Endothelial cell (in vitro differentiated cells): ENCODE results near the gene CCL27. TPM values are rescaled to one million over a fixed set of nuclear protein-coding genes. Genes with fewer than 3 reads are reported as not detected.

Source experiments
- DNase-seq: peaks from one replicate; pipeline ENCODE4 v3.0.0; 2021; ENCODE audit warnings: low spot score
- H3K27ac Mint-ChIP-seq: one replicate; pipeline ENCODE4 v1.8.0; 2021; ENCODE audit warnings: mixed read lengths, inconsistent platforms; ENCODE audit not compliant: unreplicated experiment
- H3K27me3 Mint-ChIP-seq: one replicate; pipeline ENCODE4 v1.8.0; 2021; ENCODE audit warnings: mild to moderate bottlenecking, moderate library complexity, mixed read lengths, inconsistent platforms; ENCODE audit not compliant: unreplicated experiment
- H3K36me3 Mint-ChIP-seq: one replicate; pipeline ENCODE4 v1.8.0; 2021; ENCODE audit warnings: mild to moderate bottlenecking, low read depth, mixed read lengths, inconsistent platforms; ENCODE audit not compliant: unreplicated experiment
- H3K4me1 Mint-ChIP-seq: one replicate; pipeline ENCODE4 v1.8.0; 2021; ENCODE audit warnings: mild to moderate bottlenecking, mixed read lengths, inconsistent platforms; ENCODE audit not compliant: unreplicated experiment
- H3K4me3 Mint-ChIP-seq: one replicate; pipeline ENCODE4 v1.8.0; 2021; ENCODE audit warnings: mild to moderate bottlenecking, mixed read lengths, inconsistent platforms; ENCODE audit not compliant: unreplicated experiment
- H3K9me3 Mint-ChIP-seq: one replicate; pipeline ENCODE4 v1.8.0; 2021; ENCODE audit warnings: mixed read lengths, inconsistent platforms; ENCODE audit not compliant: unreplicated experiment
- CTCF ChIP-seq: fragments of 200-600 bp; sonication (generic); IDR thresholded peaks from one replicate; pipeline ENCODE4 v1.5.0; 2021; ENCODE audit warnings: antibody characterized with exemption; ENCODE audit not compliant: unreplicated experiment
- total RNA-seq: library from RNA; stranded (reverse); fragmentation: NEBNext Ultra II Directional; extraction: Animal tissue kit (Norgen Biotek cat#: 25700); gene quantifications from one replicate; pipeline ENCODE4 v1.2.1, GENCODE V29; 2021; ENCODE audit not compliant: unreplicated experiment

The CCL27 gene
- total RNA-seq, 1 donor from 2014 or later, result not detected

DNA sequence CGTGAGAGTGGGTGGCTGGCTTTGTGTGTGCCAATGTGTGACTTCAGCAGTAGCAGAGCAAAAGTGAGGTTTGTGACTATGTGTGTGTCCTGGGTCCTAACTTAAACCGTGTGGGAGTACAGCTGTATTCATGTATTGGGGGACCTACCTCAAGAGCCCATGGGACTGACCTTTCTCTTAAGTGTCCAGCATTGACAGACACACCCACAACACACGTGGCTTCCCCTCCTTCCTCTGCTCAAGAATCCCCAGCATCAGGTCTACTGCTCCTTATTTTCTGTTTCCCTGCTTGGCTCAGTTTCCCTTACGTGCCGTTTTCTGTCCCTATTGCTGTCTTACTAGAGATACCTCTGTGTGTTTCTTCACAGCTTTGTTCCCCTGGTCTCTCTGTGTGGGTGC, 9.9 kb downstream of the CCL27 start:
- H3K4me3 Mint-ChIP-seq, result peak overlapping the region; percentile 90
- DNase-seq, result no peak
- H3K4me1 Mint-ChIP-seq, result peaks cover 31% of the 10 kb centered on the region
- no peak for TF ChIP-seq CTCF
- H3K27ac Mint-ChIP-seq, result peak overlapping the region; percentile 90
- H3K27me3 Mint-ChIP-seq, result peaks cover 15% of the 10 kb centered on the region
- peaks cover 11% of the 10 kb centered on the region for H3K36me3 Mint-ChIP-seq
- H3K9me3 Mint-ChIP-seq, result no peaks in the 10 kb centered on the region

DNA sequence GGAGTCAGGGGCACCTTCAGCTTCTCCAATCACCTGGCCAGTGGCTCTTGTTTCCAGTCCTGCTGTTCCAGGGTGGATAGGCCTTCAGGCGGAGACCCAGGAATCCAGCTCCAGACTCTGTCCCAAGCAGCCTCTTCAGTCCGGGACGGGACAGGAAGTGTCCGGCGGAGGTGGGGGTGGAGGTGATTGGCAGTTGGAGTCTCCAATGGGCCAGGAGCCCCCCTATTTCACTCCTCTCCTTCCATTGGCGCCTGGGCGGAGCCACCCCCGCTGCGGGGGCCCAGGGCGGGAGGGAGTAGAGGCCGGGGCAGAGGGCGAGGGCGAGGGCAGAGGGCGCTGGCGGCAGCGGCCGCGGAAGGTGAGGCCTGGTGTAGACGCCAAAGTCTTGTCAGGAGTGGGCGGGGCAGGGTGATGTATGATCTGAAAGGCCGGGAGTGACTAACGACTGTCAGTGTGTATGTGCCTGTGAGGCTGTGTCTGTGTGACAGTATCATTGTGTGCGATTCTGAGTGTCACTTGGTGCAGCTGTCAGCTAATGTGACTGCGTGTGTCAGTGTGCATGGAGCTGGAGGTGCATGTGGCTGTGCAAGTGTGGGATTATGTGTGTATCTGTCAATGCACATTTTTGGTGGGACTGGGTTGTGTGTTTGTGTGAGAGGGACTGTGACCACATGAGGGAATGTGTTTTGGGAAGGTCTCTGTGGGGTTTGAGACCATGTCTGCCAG, 10.4 kb downstream of the CCL27 start, which contains the start of gene IL11RA:
IL11RA (plus strand) TSS at position 310 of the 726 bp plus-strand sequence. CDS start 3,033 bp downstream, outside the sequence.
- Mint-ChIP-seq H3K27ac (peak within 1 kb of the TSS; percentile 91), H3K9me3 (no peaks in the 10 kb centered on the region), H3K27me3 (peaks cover 17% of the 10 kb centered on the region), H3K4me1 (peaks cover 36% of the 10 kb centered on the region), H3K36me3 (peaks cover 11% of the 10 kb centered on the region), H3K4me3 (peak within 1 kb of the TSS; percentile 90)
- DNase-seq, result peak; percentile 74
- TF ChIP-seq CTCF, result no peak

DNA sequence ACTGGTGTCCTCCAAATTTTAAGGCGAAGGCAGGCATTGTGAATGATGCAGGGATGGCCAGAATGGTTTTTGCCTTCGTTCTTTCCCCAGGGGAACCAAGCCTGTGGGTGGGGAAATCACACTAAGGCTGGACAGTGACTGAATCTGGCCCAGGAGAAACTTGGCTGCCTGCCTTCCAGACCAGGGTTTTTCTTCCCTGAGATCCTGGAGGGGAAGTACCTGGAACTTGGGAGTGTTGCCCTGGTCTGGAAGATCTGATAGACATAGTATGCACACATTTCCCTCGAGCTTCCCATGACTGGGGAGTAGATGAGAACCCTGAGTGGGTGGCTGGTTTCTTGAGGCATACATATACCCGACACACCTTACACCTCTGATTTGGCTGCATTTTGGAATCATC, 11.1 kb downstream of the CCL27 start:
- Mint-ChIP-seq H3K36me3 (peaks cover 11% of the 10 kb centered on the region), H3K4me1 (peaks cover 36% of the 10 kb centered on the region), H3K9me3 (no peaks in the 10 kb centered on the region), H3K27ac (peak overlapping the region; percentile 91), H3K4me3 (peak overlapping the region; percentile 87), H3K27me3 (peaks cover 17% of the 10 kb centered on the region)
- no peak for DNase-seq
- TF ChIP-seq CTCF, result no peak

- no peak for TF ChIP-seq CTCF
- Mint-ChIP-seq H3K4me3 (peak overlapping the region; percentile 25), H3K27ac (peak overlapping the region; percentile 91), H3K9me3 (no peaks in the 10 kb centered on the region), H3K27me3 (peaks cover 17% of the 10 kb centered on the region), H3K36me3 (peaks cover 11% of the 10 kb centered on the region), H3K4me1 (peaks cover 36% of the 10 kb centered on the region)
- DNase-seq, result no peak
Observed at GRCh38 chr9:34650816-34651215, 11.6 kb downstream of the CCL27 start.

DNA sequence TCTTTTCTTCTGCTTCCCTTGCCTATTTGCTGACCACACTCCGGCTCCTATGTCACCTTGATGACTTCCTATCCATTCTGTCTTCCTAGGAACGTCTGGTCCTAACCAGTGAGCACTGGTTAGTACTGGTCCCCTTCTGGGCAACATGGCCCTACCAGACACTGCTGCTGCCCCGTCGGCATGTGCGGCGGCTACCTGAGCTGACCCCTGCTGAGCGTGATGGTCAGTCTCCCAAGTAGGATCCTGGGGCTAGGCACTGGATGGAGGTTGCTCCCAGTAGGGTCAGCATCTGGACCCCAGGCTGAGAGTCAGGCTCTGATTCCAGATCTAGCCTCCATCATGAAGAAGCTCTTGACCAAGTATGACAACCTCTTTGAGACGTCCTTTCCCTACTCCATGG, 13.8 kb downstream of the CCL27 start:
- Mint-ChIP-seq H3K4me1 (peaks cover 31% of the 10 kb centered on the region), H3K27me3 (peaks cover 15% of the 10 kb centered on the region), H3K4me3 (peak overlapping the region; percentile 11), H3K9me3 (no peaks in the 10 kb centered on the region), H3K36me3 (peaks cover 11% of the 10 kb centered on the region), H3K27ac (no peak overlapping the region)
- no peak for DNase-seq
- no peak for TF ChIP-seq CTCF
